GM19372 (cell line): Measurements from ENCODE around the gene TMEM158.

ENCODE experiments used
- ATAC-seq: cut with Tn5 transposase; IDR thresholded peaks from one replicate; pipeline ENCODE4 v1.9.1; 2021; ENCODE audit warnings: mild to moderate bottlenecking, low read depth, moderate library complexity; ENCODE audit not compliant: unreplicated experiment

TMEM158 gene

GRCh38 chr3:45235409-45235808 is 9.3 kb upstream of the TMEM158 start:
- no peak for ATAC-seq

GRCh38 chr3:45234250-45234649 is 8.2 kb upstream of the TMEM158 start:
- no peak for ATAC-seq

GRCh38 chr3:45232521-45232920 is 6.4 kb upstream of the TMEM158 start:
- no peak for ATAC-seq

- no peak for ATAC-seq
Measured at GRCh38 chr3:45227946-45228345, 1.9 kb upstream of the TMEM158 start.

GRCh38 chr3:45227071-45227820 is 1.2 kb upstream of the TMEM158 start:
- no peak for ATAC-seq

GRCh38 chr3:45225465-45226205 is 452 bp downstream of the TMEM158 start:
- peak; percentile 36 for ATAC-seq

GRCh38 chr3:45224824-45225464 is 1.1 kb downstream of the TMEM158 start:
- peak; percentile 17 for ATAC-seq

- no peak for ATAC-seq
Measured at GRCh38 chr3:45223889-45224727, 2.0 kb downstream of the TMEM158 start.

GRCh38 chr3:45219694-45220093 is 6.4 kb downstream of the TMEM158 start:
- ATAC-seq: no peak

- ATAC-seq: no peak
Measured at GRCh38 chr3:45218578-45219390, 7.3 kb downstream of the TMEM158 start.

GRCh38 chr3:45216021-45216609 is 10.0 kb downstream of the TMEM158 start:
- ATAC-seq: no peak

- ATAC-seq: no peak
Measured at GRCh38 chr3:45215466-45215865, 10.6 kb downstream of the TMEM158 start.

- ATAC-seq: no peak
Measured at GRCh38 chr3:45214061-45214680, 11.9 kb downstream of the TMEM158 start.

- no peak for ATAC-seq
Measured at GRCh38 chr3:45212095-45212468, 14.0 kb downstream of the TMEM158 start.

- ATAC-seq: no peak
Measured at GRCh38 chr3:45211466-45212094, 14.5 kb downstream of the TMEM158 start.

- ATAC-seq: no peak
Measured at GRCh38 chr3:45210308-45211041, 15.6 kb downstream of the TMEM158 start.

- no peak for ATAC-seq
Measured at GRCh38 chr3:45209526-45209925, 16.6 kb downstream of the TMEM158 start.

- ATAC-seq: no peak
Measured at GRCh38 chr3:45208586-45208985, 17.5 kb downstream of the TMEM158 start.
